ENCODE results near the gene PIP. TPM values are rescaled to one million over a fixed set of nuclear protein-coding genes. Genes with fewer than 3 reads are reported as not detected.
"Not testable (repeated sequence)": the region's sequence is repeated elsewhere in the genome, so short reads cannot be mapped to it uniquely, and the experiment has no call there.

Gene PIP
- not detected in 2 replicates for total RNA-seq (2014; rRNA removed; shearing (Covaris generic))

GRCh38 chr7:143131781-143132180, at the start of gene PIP:
PIP (plus strand) TSS chr7:143132077; CDS start chr7:143132117, 40 bp downstream.
- no peak for DNase-seq (ENCODE audit: low read depth)

DNA sequence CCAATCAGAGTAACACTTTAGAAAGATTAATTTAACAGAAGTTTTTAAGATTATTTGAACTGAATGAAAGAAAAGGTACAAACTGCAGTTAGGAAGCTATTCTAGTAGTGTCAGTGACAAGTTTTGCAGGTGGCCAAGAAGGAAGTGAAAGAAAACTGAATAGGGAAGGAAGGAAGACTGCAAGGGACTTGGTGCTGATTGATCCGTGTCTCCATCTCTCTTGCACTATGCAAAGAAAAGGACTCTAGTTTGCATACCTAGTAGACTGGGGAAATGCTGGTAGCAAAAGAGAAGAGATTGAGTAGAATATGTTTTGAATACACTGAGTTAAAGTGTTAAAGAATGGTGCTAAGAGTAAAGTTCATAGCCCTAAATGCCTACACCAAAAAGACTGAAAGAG, 46.8 kb upstream of the PIP start:
- no peak for DNase-seq (ENCODE audit: low read depth)

DNA sequence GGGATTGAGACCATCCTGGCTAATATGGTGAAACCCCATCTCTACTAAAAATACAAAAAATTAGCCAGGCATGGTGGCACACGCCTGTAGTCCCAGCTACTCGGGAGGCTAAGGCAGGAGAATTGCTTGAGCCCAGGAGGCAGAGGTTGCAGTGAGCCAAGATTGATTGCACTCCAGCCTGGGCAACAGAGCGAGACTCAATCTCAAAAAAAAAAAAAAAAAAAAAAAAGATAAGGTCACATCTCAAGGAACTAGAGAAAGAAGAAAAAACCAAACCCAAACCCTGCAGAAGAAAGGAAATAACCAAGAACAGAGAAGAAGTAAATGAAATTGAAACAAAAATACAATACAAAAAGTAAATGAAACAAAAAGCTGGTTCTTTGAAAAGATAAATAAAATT, 46.3 kb upstream of the PIP start:
- DNase-seq (ENCODE audit: low read depth) = not testable (repeated sequence)

DNA sequence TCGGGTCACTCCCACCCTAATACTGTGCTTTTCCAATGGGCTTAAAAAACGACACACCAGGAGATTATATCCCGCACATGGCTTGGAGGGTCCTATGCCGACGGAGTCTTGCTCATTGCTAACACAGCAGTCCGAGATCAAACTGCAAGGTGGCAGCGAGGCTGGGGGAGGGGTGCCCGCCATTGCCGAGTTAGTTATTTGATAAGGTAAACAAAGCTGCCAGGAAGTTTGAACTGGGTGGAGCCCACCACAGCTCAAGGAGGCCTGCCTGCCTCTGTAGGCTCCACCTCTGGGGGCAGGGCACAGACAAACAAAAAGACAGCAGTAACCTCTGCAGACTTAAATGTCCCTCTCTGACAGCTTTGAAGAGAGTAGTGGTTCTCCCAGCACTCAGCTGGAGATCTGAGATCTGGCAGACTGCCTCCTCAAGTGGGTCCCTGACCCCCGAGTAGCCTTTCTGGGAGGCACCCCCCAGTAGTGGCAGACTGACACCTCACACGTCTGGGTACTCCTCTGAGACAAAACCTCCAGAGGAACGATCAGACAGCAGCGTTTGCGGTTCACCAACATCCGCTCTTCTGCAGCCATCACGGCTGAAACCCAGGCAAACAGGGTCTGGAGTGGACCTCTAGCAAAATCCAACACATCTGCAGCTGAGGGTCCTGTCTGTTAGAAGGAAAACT, 43.2 kb upstream of the PIP start:
- DNase-seq (ENCODE audit: low read depth) = not testable (repeated sequence)

DNA sequence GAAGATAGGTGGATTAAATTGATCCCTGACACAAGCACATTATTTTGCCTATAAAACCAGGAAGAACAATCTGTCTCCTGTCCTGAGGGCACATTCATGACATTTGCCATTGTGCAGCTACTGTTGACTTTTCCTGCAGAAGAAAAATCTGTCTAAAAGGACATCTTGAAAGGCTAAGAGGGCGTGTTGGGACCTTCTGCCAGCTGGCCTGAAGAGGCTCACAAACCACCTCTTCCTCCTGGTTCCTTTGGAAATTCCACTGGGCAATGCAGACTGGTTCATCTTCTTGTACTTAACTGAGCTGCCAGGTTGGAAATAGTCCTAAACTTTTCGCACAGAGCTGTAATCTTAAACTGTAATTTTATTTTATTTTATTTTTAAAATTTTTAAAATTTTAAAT, 35.7 kb upstream of the PIP start:
- no peak for DNase-seq (ENCODE audit: low read depth)

DNA sequence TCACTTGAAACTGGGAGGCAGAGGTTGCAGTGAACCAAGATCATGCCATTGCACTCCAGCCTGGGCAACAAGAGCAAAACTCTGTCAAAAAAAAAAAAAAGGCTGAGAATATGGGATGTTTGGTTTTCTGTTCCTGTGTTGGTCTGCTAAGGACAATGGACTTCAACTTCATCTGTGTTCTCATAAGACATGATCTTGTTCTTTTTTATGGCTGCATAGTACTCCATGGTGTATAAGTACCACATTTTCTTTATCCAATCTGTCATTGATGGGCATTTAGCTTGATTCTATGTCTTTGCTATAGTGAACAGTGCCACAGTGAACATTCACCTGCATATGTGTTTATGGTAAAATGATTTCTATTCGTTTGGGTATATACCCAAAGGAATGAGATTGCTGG, 32.3 kb upstream of the PIP start:
- DNase-seq (ENCODE audit: low read depth) = not testable (repeated sequence)

GRCh38 chr7:143104759-143105158, 27.1 kb upstream of the PIP start:
- no peak for DNase-seq (ENCODE audit: low read depth)

DNA sequence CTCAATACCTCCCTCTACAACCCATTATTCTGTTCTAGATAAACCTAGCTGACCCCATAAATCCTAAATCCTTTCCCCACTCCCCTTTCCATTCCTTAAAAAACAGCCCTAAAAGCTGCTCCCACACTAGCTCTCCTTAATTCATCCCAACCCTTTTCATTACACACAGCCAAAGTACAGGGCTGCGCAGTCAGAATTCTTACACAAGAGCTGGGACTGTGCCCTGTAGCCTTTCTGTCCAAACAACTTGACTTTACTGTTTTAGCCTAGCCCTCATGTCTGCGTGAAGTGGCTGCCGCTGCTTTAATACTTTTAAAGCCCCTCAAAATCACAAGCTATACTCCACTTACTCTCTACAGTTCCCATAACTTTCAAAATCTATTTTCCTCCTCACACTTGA, 23.9 kb upstream of the PIP start:
- not testable (repeated sequence) for DNase-seq (ENCODE audit: low read depth)

DNA sequence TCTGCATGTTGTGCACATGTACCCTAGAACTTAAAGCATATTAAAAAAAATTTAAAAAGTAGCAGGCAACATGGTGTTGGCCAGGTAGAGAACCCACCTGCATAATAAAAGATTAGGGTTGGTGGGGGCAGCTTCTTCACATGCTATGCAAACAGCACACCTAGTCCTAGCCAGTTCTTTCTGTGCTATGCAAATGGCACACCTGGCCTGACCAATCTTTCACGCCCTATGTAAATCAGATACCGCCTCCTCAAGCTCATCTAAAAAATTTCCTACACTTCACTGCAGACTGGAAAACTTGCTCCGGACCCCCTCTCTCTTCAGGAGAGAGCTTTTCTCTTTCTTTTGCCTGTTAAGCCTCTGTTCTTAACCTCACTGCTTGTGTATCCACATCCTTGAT, 14.5 kb upstream of the PIP start:
- DNase-seq (ENCODE audit: low read depth) = no peak

DNA sequence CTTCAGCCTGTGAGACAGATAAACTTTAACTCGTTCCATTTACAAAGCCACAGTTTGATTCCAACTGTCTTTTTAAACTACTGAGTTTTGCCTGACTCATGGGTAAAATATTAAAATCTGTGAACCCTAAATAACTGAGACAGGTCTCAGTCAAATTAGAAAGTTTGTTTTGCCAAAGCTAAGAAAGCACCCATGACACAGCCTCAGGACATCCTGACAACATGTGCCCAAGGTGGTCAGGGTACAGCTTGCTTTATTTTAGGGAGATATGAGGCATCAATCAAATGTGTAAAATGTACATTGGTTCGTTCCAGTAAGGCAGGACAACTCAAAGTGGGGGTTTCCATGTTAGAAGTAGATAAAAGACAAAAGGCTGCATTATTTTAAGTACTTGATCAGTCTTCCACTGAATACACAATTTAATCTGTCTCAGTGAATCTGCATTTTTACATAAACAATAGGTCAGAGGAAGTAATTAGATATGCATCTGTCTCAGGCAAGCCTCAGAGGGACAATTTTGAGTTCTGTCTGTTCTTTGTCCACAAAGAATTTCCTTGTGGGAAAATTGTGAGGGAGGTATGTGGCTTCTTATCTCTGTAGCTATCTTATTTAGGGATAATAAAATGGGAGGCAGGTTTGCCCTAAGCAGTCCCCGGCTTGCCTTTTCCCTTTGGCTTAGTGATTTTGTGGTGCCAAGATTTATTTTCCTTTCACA, 11.0 kb upstream of the PIP start:
- DNase-seq (ENCODE audit: low read depth) = peak; percentile 54

DNA sequence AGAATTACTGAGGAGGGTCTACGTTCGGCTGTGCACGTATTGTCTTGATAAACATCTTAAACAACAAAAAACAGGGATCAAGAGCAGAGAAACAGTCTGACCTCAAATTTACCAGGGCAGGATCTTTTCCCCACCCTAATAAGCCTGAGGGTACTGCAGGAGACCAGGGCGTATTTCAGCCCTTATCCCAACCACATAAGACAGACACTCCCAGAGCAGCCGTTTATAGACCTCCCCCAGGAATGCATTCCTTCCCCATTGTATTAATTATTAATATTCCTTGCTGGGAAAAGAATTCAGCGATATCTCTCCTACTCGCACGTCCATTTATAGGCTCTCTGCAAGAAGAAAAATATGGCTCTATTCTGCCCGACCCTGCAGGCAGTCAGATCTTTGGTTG, 8.6 kb upstream of the PIP start:
- DNase-seq (ENCODE audit: low read depth) = not testable (repeated sequence)

DNA sequence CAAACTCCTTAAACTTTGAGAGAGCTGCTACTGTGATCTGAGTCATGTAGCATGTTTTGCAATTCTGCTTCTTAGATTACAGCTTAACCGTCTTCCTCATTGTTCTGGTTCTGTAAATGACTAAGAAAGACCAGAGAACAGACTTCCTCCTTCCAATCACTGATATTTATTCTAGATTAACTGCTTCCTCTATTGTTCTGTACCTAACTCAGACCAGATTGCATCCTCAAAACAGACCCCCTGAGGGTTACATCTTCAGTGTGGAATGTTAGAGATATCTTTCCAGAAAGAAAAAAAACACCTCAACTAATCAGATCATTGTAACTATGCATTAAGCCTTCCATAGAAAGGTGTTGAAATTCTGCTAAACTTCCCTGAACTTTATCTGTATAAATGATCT, 5.7 kb upstream of the PIP start:
- peak; percentile 14 for DNase-seq (ENCODE audit: low read depth)

DNA sequence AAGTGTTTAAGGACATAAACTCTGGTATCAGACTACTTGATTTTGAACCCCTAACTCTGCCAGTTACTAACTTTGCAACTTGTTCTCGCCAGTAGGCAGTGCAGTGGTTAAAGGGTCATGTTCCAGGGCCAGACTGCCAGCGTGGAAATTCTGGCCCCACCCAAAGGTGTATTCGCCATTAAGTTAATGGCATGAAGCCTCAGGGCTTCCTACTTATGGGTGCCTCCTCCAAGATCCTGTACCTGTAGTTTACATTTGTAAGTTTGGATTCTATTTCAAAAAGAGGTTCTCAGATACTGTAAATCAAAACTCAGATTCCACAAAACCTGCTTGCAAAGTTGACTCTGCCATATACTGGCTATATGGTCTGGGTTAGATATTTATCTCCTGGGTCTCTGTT, 2.8 kb upstream of the PIP start:
- no peak for DNase-seq (ENCODE audit: low read depth)

DNA sequence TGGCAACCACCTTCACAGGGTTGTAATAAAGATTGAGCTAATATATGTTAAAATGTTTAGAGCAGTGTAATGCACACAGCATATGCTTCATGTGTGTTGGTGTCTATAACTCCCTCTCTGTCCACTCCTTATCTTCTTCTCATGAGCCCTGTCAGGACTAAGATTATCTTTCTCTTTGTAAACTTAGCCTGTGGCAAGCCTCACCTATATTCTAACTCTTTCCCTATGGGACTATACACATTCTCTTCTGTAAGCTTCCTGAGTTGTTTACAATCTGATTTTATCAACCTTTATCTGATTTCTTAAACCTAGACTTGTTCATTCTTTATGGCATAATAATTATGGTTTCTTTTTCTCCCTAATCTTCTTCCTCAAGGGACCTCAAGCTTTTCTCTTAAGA, 2.4 kb upstream of the PIP start:
- DNase-seq (ENCODE audit: low read depth) = no peak

GRCh38 chr7:143130541-143130940, 1.3 kb upstream of the PIP start:
- no peak for DNase-seq (ENCODE audit: low read depth)

DNA sequence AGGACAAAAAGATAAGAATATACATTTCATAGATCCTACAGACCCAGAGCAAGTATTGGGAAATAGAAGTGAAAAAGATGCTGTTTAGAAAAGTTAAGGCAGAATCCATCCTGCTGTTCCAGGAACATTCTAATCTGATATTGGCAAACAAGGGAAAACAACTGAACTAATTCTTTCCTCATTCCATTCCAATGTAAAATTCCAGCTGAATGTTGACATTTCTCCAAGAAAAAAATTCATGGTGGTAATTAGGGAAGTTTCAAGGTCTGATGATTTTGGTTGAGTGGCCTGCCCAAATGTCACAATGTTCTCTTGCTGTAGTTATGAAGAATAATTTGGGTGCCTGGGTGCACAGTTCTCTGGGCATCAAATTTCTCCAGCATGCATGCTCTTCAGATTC, 15.2 kb downstream of the PIP start:
- no peak for DNase-seq (ENCODE audit: low read depth)

- DNase-seq (ENCODE audit: low read depth) = no peak
Measured at GRCh38 chr7:143148050-143148449, 16.2 kb downstream of the PIP start.

- DNase-seq (ENCODE audit: low read depth) = no peak
Measured at GRCh38 chr7:143148651-143149050, 16.8 kb downstream of the PIP start.

- DNase-seq (ENCODE audit: low read depth) = not testable (repeated sequence)
Measured at GRCh38 chr7:143150696-143151095, 18.8 kb downstream of the PIP start.

GRCh38 chr7:143158617-143159016, 26.7 kb downstream of the PIP start:
- not testable (repeated sequence) for DNase-seq (ENCODE audit: low read depth)

DNA sequence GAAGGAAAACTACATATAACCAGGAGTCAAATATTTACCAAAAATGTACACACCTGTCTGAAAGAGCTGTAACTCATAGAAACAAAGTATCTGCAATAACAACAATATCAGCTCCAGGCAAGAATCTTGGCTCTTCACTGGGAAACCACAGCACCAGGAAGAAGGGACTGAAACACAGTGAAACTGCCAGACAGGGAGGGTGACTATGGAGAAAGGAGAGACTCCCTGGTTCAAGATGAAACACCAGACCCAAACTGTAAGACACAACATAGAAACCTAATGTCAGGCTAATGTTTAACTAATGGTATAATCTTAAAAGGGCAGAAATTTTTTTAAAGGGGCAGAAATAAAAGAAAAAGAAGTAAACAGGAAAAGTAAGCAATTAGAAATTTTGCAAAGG, 39.8 kb downstream of the PIP start:
- no peak for DNase-seq (ENCODE audit: low read depth)

DNA sequence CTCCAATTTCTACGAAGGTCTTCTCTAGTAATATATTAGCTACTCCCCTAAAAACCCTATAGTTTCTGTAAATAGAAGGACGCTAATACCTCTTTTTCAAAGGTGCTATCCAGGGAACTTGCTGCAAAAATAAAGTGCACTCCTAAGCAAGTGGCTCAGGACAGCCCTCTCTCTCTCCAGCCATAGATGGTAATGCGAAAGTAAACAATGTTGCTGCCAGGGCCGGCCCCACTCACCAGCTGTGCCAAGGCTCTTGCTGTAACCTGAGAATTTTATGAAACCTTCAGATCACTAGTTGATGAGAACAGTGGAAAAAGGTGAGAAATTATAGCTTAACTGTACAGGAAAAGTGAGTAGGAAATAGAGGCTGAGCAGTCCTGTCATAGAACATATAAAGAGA, 40.5 kb downstream of the PIP start:
- DNase-seq (ENCODE audit: low read depth) = no peak

DNA sequence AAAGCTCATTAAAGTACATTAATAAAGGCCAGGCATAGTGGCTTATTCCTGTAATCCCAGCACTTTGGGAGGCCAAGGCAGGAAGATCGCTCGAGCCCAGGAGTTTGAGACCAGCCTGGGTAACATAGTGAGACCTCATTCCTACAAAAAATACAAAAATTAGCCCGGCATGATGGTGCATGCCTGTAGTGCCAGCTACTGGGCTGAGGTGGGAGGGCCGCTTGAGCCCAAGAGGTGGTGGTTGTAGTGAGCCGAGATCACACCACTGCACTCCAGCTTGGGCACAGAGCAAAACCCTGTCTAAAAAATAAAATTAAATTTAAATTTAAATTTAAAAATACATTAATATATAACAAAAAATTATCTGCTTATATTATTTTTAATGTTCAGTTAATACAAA, 44.3 kb downstream of the PIP start:
- DNase-seq (ENCODE audit: low read depth) = no peak

Data from RPMI7951 (cell line).